H1 (cell line): ENCODE measurements around the gene IFNG.

Experiments used
- ATF3 ChIP-seq: IDR thresholded peaks from 2 replicates; pipeline ENCODE4 v1.6.1; 2011; ENCODE audit warnings: low read depth, mild to moderate bottlenecking, low read length; ENCODE audit not compliant: insufficient read depth
- CHD2 ChIP-seq: IDR thresholded peaks from 2 replicates; pipeline ENCODE4 v1.6.1; 2012; ENCODE audit warnings: low read length, improper control_type of control experiment
- CTBP2 ChIP-seq: IDR thresholded peaks from 2 replicates; pipeline ENCODE4 v1.7.0; 2011; ENCODE audit warnings: borderline replicate concordance, mild to moderate bottlenecking, moderate library complexity, mixed read lengths, low read length; ENCODE audit not compliant: insufficient read depth, insufficient read length
- CTCF ChIP-seq, 3 experiments: IDR thresholded peaks; 1 replicate in 2 of 3; 2 replicates in 1 of 3; pipeline versions ENCODE4 v1.5.1 to v1.6.1; 2011; ENCODE audit warnings: low read length in 3 of 3, mild to moderate bottlenecking in 3 of 3, inconsistent platforms in 2 of 3, low read depth in 1 of 3, moderate library complexity in 1 of 3; ENCODE audit not compliant: insufficient read depth in 1 of 3; ENCODE audit errors: control extremely low read depth in 1 of 3
- EZH2 ChIP-seq: fragments of 200-600 bp; sonication (generic); IDR thresholded peaks from 2 replicates; pipeline ENCODE4 v1.7.1; 2012; ENCODE audit warnings: low read depth, mild to moderate bottlenecking, moderate library complexity, low read length, inconsistent platforms; ENCODE audit not compliant: severe bottlenecking
- POLR2A ChIP-seq, 2 experiments: IDR thresholded peaks; 1 replicate in 1 of 2; 2 replicates in 1 of 2; pipeline ENCODE4 v1.6.1; 2011; ENCODE audit warnings: low read depth in 2 of 2, low read length in 2 of 2, mild to moderate bottlenecking in 2 of 2; ENCODE audit errors: control extremely low read depth in 1 of 2
- POLR2AphosphoS5 ChIP-seq: IDR thresholded peaks from 2 replicates; pipeline ENCODE4 v1.6.1; 2011; ENCODE audit warnings: low read depth, low read length
- RAD21 ChIP-seq, 2 experiments: IDR thresholded peaks in 1 of 2; conservative IDR thresholded peaks in 1 of 2; 2 replicates each; pipeline ENCODE4 v1.6.1; 2011; ENCODE audit warnings: low read depth in 2 of 2, low read length in 2 of 2, improper control_type of control experiment in 1 of 2, inconsistent platforms in 1 of 2, mild to moderate bottlenecking in 1 of 2, moderate library complexity in 1 of 2
- RFX5 ChIP-seq: IDR thresholded peaks from 2 replicates; pipeline ENCODE4 v1.6.1; 2011; ENCODE audit warnings: low read depth, low read length, improper control_type of control experiment, borderline replicate concordance
- TAF1 ChIP-seq: IDR thresholded peaks from 2 replicates; pipeline ENCODE4 v1.6.1; 2011; ENCODE audit warnings: mild to moderate bottlenecking, low read depth, low read length
- TBP ChIP-seq: IDR thresholded peaks from 2 replicates; pipeline ENCODE4 v1.6.1; 2011; ENCODE audit warnings: low read depth, low read length, improper control_type of control experiment

GRCh38 chr12:68189821-68190242, 30.3 kb upstream of the IFNG start:
- TF ChIP-seq EZH2 (no peak), TAF1 (no peak), POLR2A (IDR thresholded peaks at IDR 0.05; ENCODE audit: control extremely low read depth in 1 of 2, low read depth in 2 of 2, low read length in 2 of 2) (no peak), CHD2 (no peak), POLR2AphosphoS5 (no peak), ATF3 (no peak), CTBP2 (no peak), CTCF (IDR thresholded peaks at IDR 0.05; ENCODE audit: control extremely low read depth in 1 of 3, insufficient read depth in 1 of 3, low read depth in 1 of 3, low read length in 3 of 3) (no peak), TBP (no peak), RAD21 (IDR thresholded peaks at IDR 0.05 in 1 of 2, conservative IDR thresholded peaks at IDR 0.05 in 1 of 2; ENCODE audit: low read depth in 2 of 2, low read length in 2 of 2) (no peak), RFX5 (no peak)
